ENCODE data around the gene MAB21L1. TPM values are rescaled to one million over a fixed set of nuclear protein-coding genes. Genes with fewer than 3 reads are reported as not detected.

Gene MAB21L1
- total and polyA plus RNA-seq, 2 of the 8 experiments (the other 6 are each of a cell fraction or from before 2014, with no cell fraction given): not detected

- TF ChIP-seq RNF2 (IDR thresholded peaks at IDR 0.05; ENCODE audit: borderline replicate concordance, low read depth, low read length, missing control alignments, poor library complexity, severe bottlenecking): no peak
- TF ChIP-seq MAFK (IDR thresholded peaks at IDR 0.05; ENCODE audit: low read depth, low read length): no peak
- no peak for TF ChIP-seq HDAC2 (IDR thresholded peaks at IDR 0.05; ENCODE audit: borderline replicate concordance in 1 of 2, low read depth in 2 of 2, low read length in 2 of 2)
- TF ChIP-seq ATF3 (IDR thresholded peaks at IDR 0.05; ENCODE audit: insufficient read depth, low read depth, low read length): no peak
- TF ChIP-seq BACH1 (IDR thresholded peaks at IDR 0.05; ENCODE audit: low read length): no peak
Observed at GRCh38 chr13:35479706-35480105, 3.2 kb upstream of the MAB21L1 start (continued).

Measured in H1 (cell line).